Measurements from ENCODE around the gene ATG7.
"Not testable (repeated sequence)": the region's sequence is repeated elsewhere in the genome, so short reads cannot be mapped to it uniquely, and the experiment has no call there.

The ATG7 gene

DNA sequence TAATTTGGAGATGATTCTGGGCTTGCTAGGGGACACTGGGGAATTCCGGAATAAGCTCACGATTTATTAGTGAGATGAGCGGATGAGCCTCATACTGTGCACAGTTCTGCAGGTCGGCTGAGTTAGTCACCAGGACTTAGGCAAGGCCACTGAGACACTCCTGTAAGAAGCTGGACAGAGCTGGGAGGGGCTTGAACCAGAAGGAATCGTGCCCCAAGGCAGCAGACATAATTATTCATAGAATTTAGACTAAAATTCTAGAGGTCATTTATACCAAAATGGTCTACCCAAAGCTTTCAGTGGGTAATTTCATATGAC is 250.2 kb downstream of the ATG7 start:
- Histone ChIP-seq H3K4me3 (ENCODE audit: insufficient read depth, low read length, poor library complexity, severe bottlenecking) (no peak overlapping the region), H3K27ac (ENCODE audit: low read depth, low read length) (no peak overlapping the region), H3K9me3 (ENCODE audit: insufficient read depth, low read length) (no peaks in the 10 kb centered on the region), H3K27me3 (ENCODE audit: low read length) (no peaks in the 10 kb centered on the region), H3K9me2 (replicated peaks; ENCODE audit: insufficient read depth, low read length) (no peaks in the 10 kb centered on the region), H4K20me1 (ENCODE audit: low read depth, low read length) (no peaks in the 10 kb centered on the region), H3K9ac (ENCODE audit: low read length) (no peak overlapping the region), H2AFZ (ENCODE audit: low read depth, low read length, severe bottlenecking) (no peak overlapping the region), H3F3A (ENCODE audit: insufficient read depth) (no peaks in the 10 kb centered on the region), H3K79me2 (ENCODE audit: insufficient read depth, low read length) (no peaks in the 10 kb centered on the region), H3K4me2 (ENCODE audit: low read depth, low read length, poor library complexity, severe bottlenecking) (no peak overlapping the region), H3K36me3 (ENCODE audit: low read length) (no peaks in the 10 kb centered on the region)
- TF ChIP-seq, protein P1, sequence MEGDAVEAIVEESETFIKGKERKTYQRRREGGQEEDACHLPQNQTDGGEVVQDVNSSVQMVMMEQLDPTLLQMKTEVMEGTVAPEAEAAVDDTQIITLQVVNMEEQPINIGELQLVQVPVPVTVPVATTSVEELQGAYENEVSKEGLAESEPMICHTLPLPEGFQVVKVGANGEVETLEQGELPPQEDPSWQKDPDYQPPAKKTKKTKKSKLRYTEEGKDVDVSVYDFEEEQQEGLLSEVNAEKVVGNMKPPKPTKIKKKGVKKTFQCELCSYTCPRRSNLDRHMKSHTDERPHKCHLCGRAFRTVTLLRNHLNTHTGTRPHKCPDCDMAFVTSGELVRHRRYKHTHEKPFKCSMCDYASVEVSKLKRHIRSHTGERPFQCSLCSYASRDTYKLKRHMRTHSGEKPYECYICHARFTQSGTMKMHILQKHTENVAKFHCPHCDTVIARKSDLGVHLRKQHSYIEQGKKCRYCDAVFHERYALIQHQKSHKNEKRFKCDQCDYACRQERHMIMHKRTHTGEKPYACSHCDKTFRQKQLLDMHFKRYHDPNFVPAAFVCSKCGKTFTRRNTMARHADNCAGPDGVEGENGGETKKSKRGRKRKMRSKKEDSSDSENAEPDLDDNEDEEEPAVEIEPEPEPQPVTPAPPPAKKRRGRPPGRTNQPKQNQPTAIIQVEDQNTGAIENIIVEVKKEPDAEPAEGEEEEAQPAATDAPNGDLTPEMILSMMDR (IDR thresholded peaks at IDR 0.05; ENCODE audit: insufficient read depth, low read length, poor library complexity, severe bottlenecking), result no peak
- TF ChIP-seq EZH2phosphoT487 (conservative IDR thresholded peaks at IDR 0.05; ENCODE audit: low read length), result no peak

DNA sequence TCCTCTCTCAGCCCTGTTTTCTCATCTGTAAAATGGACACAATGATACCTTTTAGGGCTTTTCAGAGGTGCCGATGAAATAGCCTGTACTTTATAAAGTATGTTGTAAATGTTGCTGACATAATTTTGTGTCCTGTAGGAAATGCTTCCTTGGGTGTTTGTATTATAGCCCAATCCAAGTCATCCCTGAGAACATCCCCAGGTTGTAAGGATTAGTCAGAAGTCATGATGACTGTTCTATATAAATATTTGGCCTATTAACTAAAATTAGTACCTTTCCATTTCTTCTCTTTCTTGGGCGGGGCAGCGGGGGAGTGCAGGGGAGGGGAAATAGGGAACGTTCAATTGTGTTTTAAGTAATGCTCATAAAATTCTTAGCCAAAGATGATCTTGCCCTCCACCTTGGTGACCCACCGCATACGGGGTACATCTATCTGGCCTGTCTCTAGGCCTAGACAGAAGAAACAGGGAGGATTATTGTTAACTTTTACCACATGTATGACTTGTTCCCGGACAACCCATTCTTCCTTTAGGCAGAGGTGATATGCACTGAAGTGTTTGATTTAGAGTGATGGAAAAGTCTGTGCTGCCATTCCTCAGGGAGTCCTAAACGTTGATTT is 250.9 kb downstream of the ATG7 start:
- H3K9ac ChIP-seq (ENCODE audit: low read length), result no peak overlapping the region
- TF ChIP-seq, protein P1 (IDR thresholded peaks at IDR 0.05; ENCODE audit: insufficient read depth, low read length, poor library complexity, severe bottlenecking), result no peak
- no peak for TF ChIP-seq EZH2phosphoT487 (conservative IDR thresholded peaks at IDR 0.05; ENCODE audit: low read length)
- no peaks in the 10 kb centered on the region for H3K9me3 ChIP-seq (ENCODE audit: insufficient read depth, low read length)
- no peaks in the 10 kb centered on the region for H4K20me1 ChIP-seq (ENCODE audit: low read depth, low read length)
- H2AFZ ChIP-seq (ENCODE audit: low read depth, low read length, severe bottlenecking), result no peak overlapping the region
- H3K27me3 ChIP-seq (ENCODE audit: low read length), result no peaks in the 10 kb centered on the region
- no peak overlapping the region for H3K27ac ChIP-seq (ENCODE audit: low read depth, low read length)
- no peaks in the 10 kb centered on the region for H3F3A ChIP-seq (ENCODE audit: insufficient read depth)
- no peaks in the 10 kb centered on the region for H3K36me3 ChIP-seq (ENCODE audit: low read length)
- no peak overlapping the region for H3K4me2 ChIP-seq (ENCODE audit: low read depth, low read length, poor library complexity, severe bottlenecking)
- no peaks in the 10 kb centered on the region for H3K79me2 ChIP-seq (ENCODE audit: insufficient read depth, low read length)
- no peak overlapping the region for H3K4me3 ChIP-seq (ENCODE audit: insufficient read depth, low read length, poor library complexity, severe bottlenecking)
- no peaks in the 10 kb centered on the region for H3K9me2 ChIP-seq (replicated peaks; ENCODE audit: insufficient read depth, low read length)

DNA sequence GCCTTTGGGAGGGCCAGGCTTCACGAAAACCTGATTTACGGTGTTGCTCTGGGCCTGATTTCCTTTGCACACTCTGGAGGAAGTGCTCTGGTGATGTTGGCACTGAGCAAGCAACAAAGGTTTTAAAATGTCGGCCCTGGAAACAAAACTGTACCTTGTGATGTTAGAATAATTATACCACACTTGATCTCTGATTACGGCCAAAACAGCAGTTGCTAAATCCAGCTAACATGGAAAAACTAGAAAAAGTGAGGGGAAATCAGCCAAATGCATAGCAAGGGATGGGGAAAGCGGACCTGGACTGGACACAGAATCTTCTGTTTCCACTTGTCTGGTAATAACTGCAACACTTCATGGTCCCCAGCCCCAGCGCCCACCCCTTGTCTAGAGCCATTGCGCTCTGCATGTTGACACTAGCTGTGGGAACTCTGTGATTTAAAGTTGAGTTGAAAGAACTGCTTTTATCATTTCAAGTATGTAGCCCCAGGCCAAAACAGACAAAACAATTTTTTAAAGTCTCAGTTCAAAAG is 251.4 kb downstream of the ATG7 start:
- TF ChIP-seq, protein P1 (IDR thresholded peaks at IDR 0.05; ENCODE audit: insufficient read depth, low read length, poor library complexity, severe bottlenecking), result no peak
- no peak for TF ChIP-seq EZH2phosphoT487 (conservative IDR thresholded peaks at IDR 0.05; ENCODE audit: low read length)
- Histone ChIP-seq H3K9me3 (ENCODE audit: insufficient read depth, low read length) (no peaks in the 10 kb centered on the region), H4K20me1 (ENCODE audit: low read depth, low read length) (no peaks in the 10 kb centered on the region), H3K79me2 (ENCODE audit: insufficient read depth, low read length) (no peaks in the 10 kb centered on the region), H3F3A (ENCODE audit: insufficient read depth) (no peaks in the 10 kb centered on the region), H3K27me3 (ENCODE audit: low read length) (no peaks in the 10 kb centered on the region), H3K4me3 (ENCODE audit: insufficient read depth, low read length, poor library complexity, severe bottlenecking) (no peak overlapping the region), H3K36me3 (ENCODE audit: low read length) (no peaks in the 10 kb centered on the region), H3K4me2 (ENCODE audit: low read depth, low read length, poor library complexity, severe bottlenecking) (no peak overlapping the region), H3K9ac (ENCODE audit: low read length) (no peak overlapping the region), H2AFZ (ENCODE audit: low read depth, low read length, severe bottlenecking) (no peak overlapping the region), H3K9me2 (replicated peaks; ENCODE audit: insufficient read depth, low read length) (no peaks in the 10 kb centered on the region), H3K27ac (ENCODE audit: low read depth, low read length) (no peak overlapping the region)

DNA sequence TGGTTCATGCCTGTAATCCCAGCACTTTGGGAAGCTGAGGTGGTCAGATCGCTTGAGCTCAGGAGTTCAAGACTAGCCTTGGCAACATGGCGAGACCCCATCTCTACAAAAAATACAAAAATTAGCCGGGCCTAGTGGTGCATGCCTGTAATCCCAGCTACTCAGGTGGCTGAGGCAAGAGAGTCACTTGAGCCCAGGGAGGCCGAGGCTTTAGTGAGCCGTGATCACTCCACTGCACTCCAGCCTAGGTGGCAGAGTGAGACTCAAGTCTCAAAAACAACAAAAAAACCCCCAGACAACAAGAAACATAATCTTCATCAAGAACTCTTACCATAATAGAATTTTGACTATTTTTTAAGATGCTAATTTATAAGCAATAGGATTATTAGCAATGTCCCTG is 253.9 kb downstream of the ATG7 start:
- H3K36me3 ChIP-seq (ENCODE audit: low read length); H3K4me2 ChIP-seq (ENCODE audit: low read depth, low read length, poor library complexity, severe bottlenecking); H3K79me2 ChIP-seq (ENCODE audit: insufficient read depth, low read length); H3F3A ChIP-seq (ENCODE audit: insufficient read depth); H3K9me2 ChIP-seq (replicated peaks; ENCODE audit: insufficient read depth, low read length); H3K9me3 ChIP-seq (ENCODE audit: insufficient read depth, low read length); H3K9ac ChIP-seq (ENCODE audit: low read length); H3K27me3 ChIP-seq (ENCODE audit: low read length); H2AFZ ChIP-seq (ENCODE audit: low read depth, low read length, severe bottlenecking); H3K27ac ChIP-seq (ENCODE audit: low read depth, low read length); H4K20me1 ChIP-seq (ENCODE audit: low read depth, low read length); H3K4me3 ChIP-seq (ENCODE audit: insufficient read depth, low read length, poor library complexity, severe bottlenecking): not testable (repeated sequence)

All from SU-DHL-6 (cell line).